ENCODE results near the gene PRR12. TPM values are rescaled to one million over a fixed set of nuclear protein-coding genes. Genes with fewer than 3 reads are reported as not detected.
A peak's percentile ranks its signal among the peaks of the same experiment; 100 is the strongest.

Gene PRR12
- polyA plus RNA-seq, 3 donors: 0.04 to 3.3 (median 0.11) TPM

- Mint-ChIP-seq H3K4me3 (no peak overlapping the region), H3K9me3 (peaks cover 0 to 4% (median 0%) of the 10 kb centered on the region in 7 donors), H3K4me1 (peaks cover 5% of the 10 kb centered on the region), H3K27ac (peak overlapping the region in 4 of 7 donors; percentile 5 to 52 (median 19)), H3K27me3 (ENCODE audit: low read depth in 3 of 3) (peaks cover 0 to 3% (median 0%) of the 10 kb centered on the region in 3 donors), H3K36me3 (peaks cover 70 to 92% of the 10 kb centered on the region in 2 donors)
- Histone ChIP-seq H3K4me3 (replicated peaks in 1 of 3; ENCODE audit: low read depth in 2 of 3, low read length in 3 of 3) (no peak overlapping the region), H3K36me3 (replicated peaks in 1 of 2; ENCODE audit: control insufficient read depth in 1 of 2, insufficient read depth in 2 of 2, low read length in 2 of 2) (peaks cover 82 to 95% of the 10 kb centered on the region in 2 donors), H3K27me3 (ENCODE audit: control insufficient read depth in 2 of 2, insufficient read depth in 2 of 2, low read length in 2 of 2) (no peaks in the 10 kb centered on the region), H4K20me1 (ENCODE audit: insufficient read depth, low read length) (peaks cover 49% of the 10 kb centered on the region), H3K79me2 (ENCODE audit: insufficient read depth, low read length) (peaks cover 8% of the 10 kb centered on the region), H3K9ac (ENCODE audit: insufficient read depth, low read length, poor library complexity, severe bottlenecking) (no peak overlapping the region), H3K9me3 (replicated peaks in 1 of 2; ENCODE audit: control insufficient read depth in 1 of 2, insufficient read depth in 1 of 2, low read length in 2 of 2) (no peaks in the 10 kb centered on the region), H3K27ac (ENCODE audit: low read depth in 1 of 2, low read length in 2 of 2) (no peak overlapping the region), H3K4me1 (ENCODE audit: control insufficient read depth in 1 of 2, insufficient read depth in 2 of 2, low read length in 2 of 2) (peaks cover 4 to 6% of the 10 kb centered on the region in 2 donors), H3K4me2 (replicated peaks; ENCODE audit: extremely low read depth, low read length, poor library complexity, severe bottlenecking) (no peak overlapping the region), H2AFZ (ENCODE audit: insufficient read depth, low read depth, low read length, poor library complexity, severe bottlenecking) (no peak overlapping the region)
- TF ChIP-seq CTCF (IDR thresholded peaks at IDR 0.05): no peak
- DNase-seq: no peak
- WGBS (ENCODE audit: insufficient coverage): 97% methylated on average over 10 of the region's 12 CpGs
- intact Hi-C loops (cut with micrococcal nuclease): no loop called here
Measured at GRCh38 chr19:49658566-49659442, 67.8 kb downstream of the PRR12 start.

GRCh38 chr19:49660338-49660961 is 69.5 kb downstream of the PRR12 start:
- Mint-ChIP-seq H3K27me3 (ENCODE audit: low read depth in 3 of 3) (peaks cover 0 to 2% (median 0%) of the 10 kb centered on the region in 3 donors), H3K27ac (peak overlapping the region in 4 of 7 donors; percentile 16 to 60 (median 39)), H3K9me3 (peaks cover 0 to 4% (median 0%) of the 10 kb centered on the region in 7 donors), H3K36me3 (peaks cover 55 to 76% of the 10 kb centered on the region in 2 donors), H3K4me1 (peaks cover 18% of the 10 kb centered on the region), H3K4me3 (no peak overlapping the region)
- H3K36me3 ChIP-seq (replicated peaks in 1 of 2; ENCODE audit: control insufficient read depth in 1 of 2, insufficient read depth in 2 of 2, low read length in 2 of 2): peaks cover 68 to 78% of the 10 kb centered on the region in 2 donors
- no peak for TF ChIP-seq CTCF (IDR thresholded peaks at IDR 0.05)
- peaks cover 58% of the 10 kb centered on the region for H4K20me1 ChIP-seq (ENCODE audit: insufficient read depth, low read length)
- intact Hi-C loops (cut with micrococcal nuclease): loop anchor here in 1 of 2 donors (10.0 kb wide), 1 partner anchor 364 kb away; the partner anchor contains the start of genes VRK3 and ZNF473
- 95% methylated on average over 12 of the region's 15 CpGs for WGBS (ENCODE audit: insufficient coverage)
- no peak overlapping the region for H3K4me2 ChIP-seq (replicated peaks; ENCODE audit: extremely low read depth, low read length, poor library complexity, severe bottlenecking)
- H3K79me2 ChIP-seq (ENCODE audit: insufficient read depth, low read length): peaks cover 24% of the 10 kb centered on the region
- no peaks in the 10 kb centered on the region for H3K27me3 ChIP-seq (ENCODE audit: control insufficient read depth in 2 of 2, insufficient read depth in 2 of 2, low read length in 2 of 2)
- H3K9ac ChIP-seq (ENCODE audit: insufficient read depth, low read length, poor library complexity, severe bottlenecking): no peak overlapping the region
- no peaks in the 10 kb centered on the region for H3K9me3 ChIP-seq (replicated peaks in 1 of 2; ENCODE audit: control insufficient read depth in 1 of 2, insufficient read depth in 1 of 2, low read length in 2 of 2)
- DNase-seq: no peak
- peak overlapping the region in 1 of 2 donors; percentile 31 for H3K27ac ChIP-seq (ENCODE audit: low read depth in 1 of 2, low read length in 2 of 2)
- no peak overlapping the region for H3K4me3 ChIP-seq (replicated peaks in 1 of 3; ENCODE audit: low read depth in 2 of 3, low read length in 3 of 3)
- peaks cover 9 to 20% of the 10 kb centered on the region in 2 donors for H3K4me1 ChIP-seq (ENCODE audit: control insufficient read depth in 1 of 2, insufficient read depth in 2 of 2, low read length in 2 of 2)
- H2AFZ ChIP-seq (ENCODE audit: insufficient read depth, low read depth, low read length, poor library complexity, severe bottlenecking): no peak overlapping the region
